ENCODE data around the gene TPD52L1.

The TPD52L1 gene

GRCh38 chr6:125211352-125211751 is 57.8 kb downstream of the TPD52L1 start:
- DNase-seq (ENCODE audit: low read depth) = no peak

GRCh38 chr6:125212377-125212776 is 58.8 kb downstream of the TPD52L1 start:
- no peak for DNase-seq (ENCODE audit: low read depth)

- no peak for DNase-seq (ENCODE audit: low read depth)
Measured at GRCh38 chr6:125213939-125214338, 60.4 kb downstream of the TPD52L1 start.

- DNase-seq (ENCODE audit: low read depth) = no peak
Measured at GRCh38 chr6:125215252-125215819, 61.8 kb downstream of the TPD52L1 start.

- DNase-seq (ENCODE audit: low read depth) = no peak
Measured at GRCh38 chr6:125216015-125216414, 62.4 kb downstream of the TPD52L1 start.

- no peak for DNase-seq (ENCODE audit: low read depth)
Measured at GRCh38 chr6:125217369-125217768, 63.8 kb downstream of the TPD52L1 start.

- DNase-seq (ENCODE audit: low read depth) = no peak
Measured at GRCh38 chr6:125217992-125218391, 64.4 kb downstream of the TPD52L1 start.

GRCh38 chr6:125219361-125219895 is 65.9 kb downstream of the TPD52L1 start:
- DNase-seq (ENCODE audit: low read depth) = no peak

GRCh38 chr6:125220712-125221111 is 67.1 kb downstream of the TPD52L1 start:
- DNase-seq (ENCODE audit: low read depth) = no peak

GRCh38 chr6:125222531-125223455 is 69.2 kb downstream of the TPD52L1 start:
- DNase-seq (ENCODE audit: low read depth) = no peak

GRCh38 chr6:125224231-125224861 is 70.8 kb downstream of the TPD52L1 start:
- no peak for DNase-seq (ENCODE audit: low read depth)

- no peak for DNase-seq (ENCODE audit: low read depth)
Measured at GRCh38 chr6:125227244-125227643, 73.7 kb downstream of the TPD52L1 start.

- DNase-seq (ENCODE audit: low read depth) = no peak
Measured at GRCh38 chr6:125228981-125229479, 75.5 kb downstream of the TPD52L1 start.

- no peak for DNase-seq (ENCODE audit: low read depth)
Measured at GRCh38 chr6:125230674-125231073, 77.1 kb downstream of the TPD52L1 start.

GRCh38 chr6:125231133-125231532 is 77.6 kb downstream of the TPD52L1 start:
- DNase-seq (ENCODE audit: low read depth) = no peak

- no peak for DNase-seq (ENCODE audit: low read depth)
Measured at GRCh38 chr6:125231574-125232343, 78.2 kb downstream of the TPD52L1 start.

GRCh38 chr6:125232466-125232865 is 78.9 kb downstream of the TPD52L1 start:
- no peak for DNase-seq (ENCODE audit: low read depth)

GRCh38 chr6:125233202-125233601 is 79.6 kb downstream of the TPD52L1 start:
- DNase-seq (ENCODE audit: low read depth) = no peak

- DNase-seq (ENCODE audit: low read depth) = no peak
Measured at GRCh38 chr6:125236536-125237327, 83.2 kb downstream of the TPD52L1 start.

- DNase-seq (ENCODE audit: low read depth) = no peak
Measured at GRCh38 chr6:125237764-125238163, 84.2 kb downstream of the TPD52L1 start.

GRCh38 chr6:125245109-125245508 is 91.5 kb downstream of the TPD52L1 start:
- no peak for DNase-seq (ENCODE audit: low read depth)
